GM12892 (cell line): ENCODE measurements around the gene RACGAP1.

Source experiments
- POLR2A ChIP-seq: IDR thresholded peaks from 2 replicates; pipeline ENCODE4 v1.6.1; 2011; ENCODE audit warnings: low read depth, low read length, control low read depth
- TAF1 ChIP-seq: IDR thresholded peaks from 2 replicates; pipeline ENCODE4 v1.6.1; 2011; ENCODE audit warnings: low read depth, mild to moderate bottlenecking, control low read depth, low read length, borderline replicate concordance

DNA sequence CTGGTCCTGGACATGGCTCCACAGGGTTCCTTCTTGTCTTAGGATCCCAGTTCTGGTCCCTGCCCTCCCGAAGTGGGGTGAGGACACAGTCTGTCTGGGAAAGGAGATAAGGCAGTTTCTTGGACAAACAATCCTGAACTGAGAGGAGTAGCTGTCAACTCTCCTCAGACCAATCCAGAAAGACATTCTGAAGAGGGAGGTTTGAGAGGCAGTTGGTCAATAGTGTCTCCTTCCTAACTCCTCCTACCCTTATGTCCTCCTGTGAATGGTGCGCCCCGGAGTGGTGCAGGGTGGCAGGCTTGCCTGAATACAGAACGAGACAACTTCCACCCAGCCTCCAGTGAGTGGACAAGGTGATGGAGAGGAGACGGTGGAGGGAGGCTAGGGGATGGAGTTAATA lies 16.7 kb upstream of the RACGAP1 start:
- TF ChIP-seq TAF1 = no peak
- TF ChIP-seq POLR2A = no peak
